CD4-positive, alpha-beta T cell treated with Interleukin-6 for 4 hours (primary cell): ENCODE measurements around the gene BLOC1S1.

Experiments used
- DNase-seq: peaks from one replicate; pipeline ENCODE4 v3.0.0-alpha.2; 2020; ENCODE audit warnings: mixed read lengths

BLOC1S1 gene

GRCh38 chr12:55712700-55713415 lies 3.0 kb upstream of the BLOC1S1 start:
- DNase-seq: no peak

GRCh38 chr12:55713721-55714120 lies 2.1 kb upstream of the BLOC1S1 start:
- no peak for DNase-seq

- DNase-seq: no peak
These were observed 579 bp upstream of the BLOC1S1 start for GRCh38 chr12:55715169-55715764.

- no peak for DNase-seq
These were observed 724 bp downstream of the BLOC1S1 start for GRCh38 chr12:55716582-55716957.

GRCh38 chr12:55717011-55718007 lies 1.5 kb downstream of the BLOC1S1 start:
- no peak for DNase-seq

- no peak for DNase-seq
These were observed 2.2 kb downstream of the BLOC1S1 start for GRCh38 chr12:55718015-55718414.

- no peak for DNase-seq
These were observed 2.9 kb downstream of the BLOC1S1 start for GRCh38 chr12:55718624-55719275.

GRCh38 chr12:55719371-55719770 lies 3.5 kb downstream of the BLOC1S1 start:
- DNase-seq: no peak

- no peak for DNase-seq
These were observed 4.3 kb downstream of the BLOC1S1 start, which contains the start of gene RDH5 for GRCh38 chr12:55720071-55720564. Gene RDH5 (plus strand): TSS chr12:55720393. CDS start chr12:55721185, 792 bp downstream.

GRCh38 chr12:55720894-55721444 lies 5.1 kb downstream of the BLOC1S1 start:
- DNase-seq: no peak

- DNase-seq: no peak
These were observed 5.9 kb downstream of the BLOC1S1 start for GRCh38 chr12:55721601-55722213.

GRCh38 chr12:55722948-55723347 lies 7.1 kb downstream of the BLOC1S1 start:
- DNase-seq: no peak

- DNase-seq: no peak
These were observed 7.8 kb downstream of the BLOC1S1 start for GRCh38 chr12:55723516-55724225.

- DNase-seq: peak; percentile 78
These were observed 8.5 kb downstream of the BLOC1S1 start for GRCh38 chr12:55724226-55724939.

GRCh38 chr12:55724940-55725309 lies 9.1 kb downstream of the BLOC1S1 start:
- no peak for DNase-seq

- no peak for DNase-seq
These were observed 9.7 kb downstream of the BLOC1S1 start for GRCh38 chr12:55725556-55725955.

GRCh38 chr12:55726971-55727370 lies 11.1 kb downstream of the BLOC1S1 start:
- DNase-seq: no peak

- no peak for DNase-seq
These were observed 11.9 kb downstream of the BLOC1S1 start for GRCh38 chr12:55727643-55728185.

- DNase-seq: peak; percentile 39
These were observed 12.5 kb downstream of the BLOC1S1 start for GRCh38 chr12:55728186-55728938.
